GM06990 (cell line): ENCODE measurements around the gene CCDC149.

ENCODE experiments used
- DNase-seq: peaks from one replicate; pipeline ENCODE4 v3.0.0-alpha.2; 2011; ENCODE audit not compliant: insufficient read length; ENCODE audit errors: extremely low read depth
- H3K27me3 ChIP-seq: replicated peaks from 2 replicates; pipeline ENCODE4 v1.6.0; 2011; ENCODE audit warnings: low read length; ENCODE audit not compliant: control insufficient read depth, insufficient read depth
- H3K36me3 ChIP-seq: 2 replicates; pipeline ENCODE4 v1.5.1; 2011; ENCODE audit warnings: low read length; ENCODE audit not compliant: control insufficient read depth, insufficient read depth
- H3K4me3 ChIP-seq: replicated peaks from 2 replicates; pipeline ENCODE4 v1.5.1; 2011; ENCODE audit warnings: low read depth, mild to moderate bottlenecking, control low read depth, low read length
- TF ChIP-seq, protein P1 (sequence below): IDR thresholded peaks from 2 replicates; pipeline ENCODE4 v1.5.1; 2011; ENCODE audit warnings: low read length, control low read depth, mild to moderate bottlenecking, inconsistent platforms; ENCODE audit not compliant: insufficient read depth, poor library complexity, severe bottlenecking

The CCDC149 gene

GRCh38 chr4:24763631-24764297 is 149.1 kb downstream of the CCDC149 start:
- no peak for DNase-seq
- no peaks in the 10 kb centered on the region for H3K36me3 ChIP-seq
- no peaks in the 10 kb centered on the region for H3K27me3 ChIP-seq
- TF ChIP-seq, protein P1, sequence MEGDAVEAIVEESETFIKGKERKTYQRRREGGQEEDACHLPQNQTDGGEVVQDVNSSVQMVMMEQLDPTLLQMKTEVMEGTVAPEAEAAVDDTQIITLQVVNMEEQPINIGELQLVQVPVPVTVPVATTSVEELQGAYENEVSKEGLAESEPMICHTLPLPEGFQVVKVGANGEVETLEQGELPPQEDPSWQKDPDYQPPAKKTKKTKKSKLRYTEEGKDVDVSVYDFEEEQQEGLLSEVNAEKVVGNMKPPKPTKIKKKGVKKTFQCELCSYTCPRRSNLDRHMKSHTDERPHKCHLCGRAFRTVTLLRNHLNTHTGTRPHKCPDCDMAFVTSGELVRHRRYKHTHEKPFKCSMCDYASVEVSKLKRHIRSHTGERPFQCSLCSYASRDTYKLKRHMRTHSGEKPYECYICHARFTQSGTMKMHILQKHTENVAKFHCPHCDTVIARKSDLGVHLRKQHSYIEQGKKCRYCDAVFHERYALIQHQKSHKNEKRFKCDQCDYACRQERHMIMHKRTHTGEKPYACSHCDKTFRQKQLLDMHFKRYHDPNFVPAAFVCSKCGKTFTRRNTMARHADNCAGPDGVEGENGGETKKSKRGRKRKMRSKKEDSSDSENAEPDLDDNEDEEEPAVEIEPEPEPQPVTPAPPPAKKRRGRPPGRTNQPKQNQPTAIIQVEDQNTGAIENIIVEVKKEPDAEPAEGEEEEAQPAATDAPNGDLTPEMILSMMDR = no peak
- H3K4me3 ChIP-seq = no peak overlapping the region
